Measurements from ENCODE around the gene SORCS2. TPM values are rescaled to one million over a fixed set of nuclear protein-coding genes. Genes with fewer than 3 reads are reported as not detected.

The SORCS2 gene
- total and polyA plus RNA-seq, 4 donors = 0.05 to 8.4 (median 1.8) TPM

DNA sequence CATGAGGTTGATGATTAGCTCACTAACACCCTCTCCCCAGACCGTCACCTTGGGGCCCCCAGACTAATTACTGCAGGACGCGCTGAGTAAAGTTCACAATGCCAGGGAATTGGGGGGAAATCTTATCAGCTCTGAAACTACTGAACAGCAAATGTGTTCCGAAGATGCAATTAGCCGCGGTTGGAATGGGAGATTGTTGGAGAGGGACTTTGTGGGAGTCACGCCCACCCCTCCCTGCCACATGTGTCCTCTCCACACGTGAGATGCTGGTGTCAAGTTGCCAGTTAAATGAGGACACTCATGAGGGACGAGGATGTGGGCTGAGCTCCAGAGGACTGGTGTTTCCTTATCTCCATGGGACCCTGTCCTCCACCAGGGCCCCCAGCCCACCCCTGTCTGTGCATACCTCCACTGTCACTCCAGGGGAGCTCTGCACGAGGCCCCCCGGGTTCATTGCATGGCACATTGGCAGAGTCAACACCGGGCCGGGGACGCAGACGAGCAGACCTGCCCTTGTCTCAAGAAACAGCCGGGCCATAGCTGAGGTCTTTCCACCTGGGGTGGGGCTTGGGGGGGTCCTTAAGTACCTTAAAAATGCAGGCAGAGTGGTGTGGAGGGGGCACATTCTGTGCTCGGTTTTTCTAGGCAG, 417.8 kb downstream of the SORCS2 start:
- intact Hi-C loops (cut with DNase I) = no loop called here
- Histone ChIP-seq H3K36me3 (ENCODE audit: control insufficient read depth in 1 of 2, insufficient read depth in 2 of 2, low read length in 1 of 2) (no peaks in the 10 kb centered on the region), H3K27me3 (ENCODE audit: control insufficient read depth in 1 of 2, insufficient read depth in 2 of 2, low read length in 1 of 2) (no peaks in the 10 kb centered on the region), H3K9me3 (ENCODE audit: control insufficient read depth, low read length) (peaks cover under 1% of the 10 kb centered on the region), H3K27ac (ENCODE audit: low read depth in 1 of 2, low read length in 2 of 2) (no peak overlapping the region), H3K4me3 (ENCODE audit: low read length in 2 of 2) (no peak overlapping the region), H3K4me1 (ENCODE audit: control insufficient read depth in 1 of 2, insufficient read depth in 2 of 2, low read length in 2 of 2) (no peaks in the 10 kb centered on the region)
- DNase-seq (no peak), ATAC-seq (ENCODE audit: low FRiP score) (no peak)
- WGBS, 2 donors = 71 to 76% methylated on average over 17 of the region's 17 CpGs

DNA sequence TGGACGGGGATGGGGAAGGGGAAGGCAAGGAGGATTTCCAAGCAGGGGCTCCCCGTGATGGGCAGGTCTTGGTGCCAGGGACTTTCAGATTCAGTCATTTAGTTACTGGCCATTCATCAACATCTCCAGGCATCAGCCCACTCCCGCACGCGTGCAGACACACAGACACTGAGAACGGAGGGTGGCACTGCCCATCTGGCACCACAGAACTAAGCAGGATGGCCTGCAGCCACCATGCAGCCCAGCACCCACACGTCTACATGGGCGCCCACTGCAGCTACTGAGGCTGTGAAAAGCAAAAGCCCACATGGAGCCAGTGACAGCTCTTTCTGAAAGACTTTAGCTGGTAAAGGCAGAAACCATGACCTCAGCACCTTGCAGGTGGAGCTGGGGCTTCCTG, 418.5 kb downstream of the SORCS2 start:
- Histone ChIP-seq H3K4me1 (ENCODE audit: control insufficient read depth in 1 of 2, insufficient read depth in 2 of 2, low read length in 2 of 2) (no peaks in the 10 kb centered on the region), H3K9me3 (ENCODE audit: control insufficient read depth, low read length) (no peaks in the 10 kb centered on the region), H3K27ac (ENCODE audit: low read depth in 1 of 2, low read length in 2 of 2) (no peak overlapping the region), H3K27me3 (ENCODE audit: control insufficient read depth in 1 of 2, insufficient read depth in 2 of 2, low read length in 1 of 2) (no peaks in the 10 kb centered on the region), H3K36me3 (ENCODE audit: control insufficient read depth in 1 of 2, insufficient read depth in 2 of 2, low read length in 1 of 2) (no peaks in the 10 kb centered on the region), H3K4me3 (ENCODE audit: low read length in 2 of 2) (no peak overlapping the region)
- 81 to 86% methylated on average over 8 of the region's 8 CpGs for WGBS, 2 donors
- DNase-seq (no peak), ATAC-seq (ENCODE audit: low FRiP score) (no peak)
- intact Hi-C loops (cut with DNase I) = no loop called here

DNA sequence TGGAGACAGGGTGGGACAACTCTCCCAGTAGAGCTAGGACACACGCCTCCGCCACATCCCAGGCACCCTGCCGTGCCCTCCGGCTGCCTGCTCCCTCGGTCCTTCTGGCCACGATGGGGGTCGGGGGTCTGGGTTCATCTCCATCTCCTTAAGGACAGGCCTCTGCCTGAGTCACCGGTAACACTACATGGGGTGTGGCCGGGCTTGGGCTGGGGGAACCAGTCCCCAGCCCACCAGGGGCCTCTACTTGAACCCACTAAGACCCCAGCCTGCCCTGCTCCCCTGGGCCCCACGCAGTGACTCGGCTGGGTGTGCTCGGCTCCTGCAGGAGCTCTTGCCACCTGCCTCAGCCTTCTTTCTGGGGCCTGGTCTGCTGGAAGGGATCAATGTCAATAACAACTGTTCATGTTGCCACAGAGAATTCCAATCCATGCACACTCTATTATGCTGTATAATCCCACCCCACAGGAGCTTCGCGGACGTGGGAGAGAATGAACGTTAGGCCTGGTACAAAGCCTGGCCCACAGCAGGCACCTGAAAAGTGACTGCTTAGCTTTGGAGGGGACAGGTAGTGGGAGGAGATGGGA, 420.1 kb downstream of the SORCS2 start:
- DNase-seq = no peak
- intact Hi-C loops (cut with DNase I) = no loop called here
- H3K9me3 ChIP-seq (ENCODE audit: control insufficient read depth, low read length) = no peaks in the 10 kb centered on the region
- H3K27me3 ChIP-seq (ENCODE audit: control insufficient read depth in 1 of 2, insufficient read depth in 2 of 2, low read length in 1 of 2) = no peaks in the 10 kb centered on the region
- H3K4me1 ChIP-seq (ENCODE audit: control insufficient read depth in 1 of 2, insufficient read depth in 2 of 2, low read length in 2 of 2) = no peaks in the 10 kb centered on the region
- no peak overlapping the region for H3K27ac ChIP-seq (ENCODE audit: low read depth in 1 of 2, low read length in 2 of 2)
- 93 to 95% methylated on average over 16 of the region's 16 CpGs for WGBS, 2 donors
- H3K36me3 ChIP-seq (ENCODE audit: control insufficient read depth in 1 of 2, insufficient read depth in 2 of 2, low read length in 1 of 2) = no peaks in the 10 kb centered on the region
- no peak overlapping the region for H3K4me3 ChIP-seq (ENCODE audit: low read length in 2 of 2)
- no peak for ATAC-seq (ENCODE audit: low FRiP score)

DNA sequence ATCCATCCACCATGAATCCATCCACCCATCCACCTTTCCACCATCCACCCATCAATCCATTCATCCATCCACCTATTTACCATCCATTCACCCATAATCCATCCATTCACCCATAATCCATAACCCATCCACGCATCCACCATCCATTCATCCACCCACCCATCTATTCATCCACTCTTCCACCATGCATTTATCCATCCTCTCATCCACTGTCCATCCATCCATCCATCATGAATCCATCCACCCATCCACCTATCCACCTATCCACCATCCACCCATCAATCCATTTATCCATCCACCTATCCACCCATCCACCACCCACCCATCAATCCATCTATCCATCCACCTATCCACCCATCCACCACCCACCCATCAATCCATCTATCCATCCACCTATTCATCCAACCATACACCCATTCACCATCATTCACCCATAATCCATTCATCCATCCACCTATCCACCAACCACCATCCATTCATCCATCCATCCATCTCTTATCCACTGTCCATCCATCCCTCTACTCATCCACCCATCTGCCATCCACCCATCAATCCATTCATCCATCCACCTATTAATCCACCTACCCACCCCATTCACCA, 422.1 kb downstream of the SORCS2 start:
- intact Hi-C loops (cut with DNase I) = no loop called here
- 96 to 97% methylated on average over 1 of the region's 1 CpG for WGBS, 2 donors
- Histone ChIP-seq H3K4me3 (ENCODE audit: low read length in 2 of 2) (no peak overlapping the region), H3K36me3 (ENCODE audit: control insufficient read depth in 1 of 2, insufficient read depth in 2 of 2, low read length in 1 of 2) (no peaks in the 10 kb centered on the region), H3K27ac (ENCODE audit: low read depth in 1 of 2, low read length in 2 of 2) (no peak overlapping the region), H3K4me1 (ENCODE audit: control insufficient read depth in 1 of 2, insufficient read depth in 2 of 2, low read length in 2 of 2) (no peaks in the 10 kb centered on the region), H3K27me3 (ENCODE audit: control insufficient read depth in 1 of 2, insufficient read depth in 2 of 2, low read length in 1 of 2) (no peaks in the 10 kb centered on the region), H3K9me3 (ENCODE audit: control insufficient read depth, low read length) (no peaks in the 10 kb centered on the region)
- DNase-seq = no peak
- no peak for ATAC-seq (ENCODE audit: low FRiP score)

DNA sequence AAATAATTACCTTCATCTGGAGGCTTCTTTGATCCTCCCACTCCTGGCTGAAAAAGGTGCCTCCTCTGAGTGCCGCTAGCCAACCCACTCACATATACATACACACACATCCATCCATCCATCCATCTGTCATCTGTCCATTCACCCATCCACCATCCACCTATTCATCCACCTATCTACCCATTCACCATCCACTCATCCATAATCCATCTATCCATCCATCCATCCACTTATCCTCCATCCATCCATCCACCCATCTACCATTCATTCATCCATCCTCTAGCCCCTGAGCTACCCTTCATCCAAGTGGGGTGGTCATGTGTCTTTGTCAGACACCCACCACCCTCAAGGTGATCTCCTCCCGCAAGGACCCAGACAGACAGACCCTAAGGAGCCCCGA, 423.9 kb downstream of the SORCS2 start:
- WGBS, 2 donors = 91 to 97% methylated on average over 3 of the region's 3 CpGs
- intact Hi-C loops (cut with DNase I) = no loop called here
- no peak for ATAC-seq (ENCODE audit: low FRiP score)

DNA sequence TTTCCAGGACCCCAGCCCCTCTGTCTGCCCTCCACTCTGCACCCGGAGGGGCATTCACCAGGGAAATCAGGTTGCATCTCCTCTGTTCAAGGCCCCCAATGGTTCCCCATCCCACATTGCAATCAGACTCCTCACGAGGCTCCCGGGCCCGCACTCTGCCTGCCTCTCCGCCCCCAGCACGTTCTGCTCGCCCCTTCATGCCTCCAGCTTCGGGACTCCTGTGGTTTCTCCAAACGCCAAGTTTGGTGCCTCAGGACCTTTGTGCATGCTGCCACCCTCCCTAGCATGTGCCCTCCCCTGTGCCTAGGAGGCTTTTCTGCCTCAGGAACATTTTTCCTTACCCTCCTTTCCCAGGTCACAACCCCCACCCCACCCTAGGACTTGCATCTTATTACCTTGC, 426.0 kb downstream of the SORCS2 start:
- no peak for ATAC-seq (ENCODE audit: low FRiP score)
- H3K4me3 ChIP-seq (ENCODE audit: low read length in 2 of 2) = no peak overlapping the region
- H3K36me3 ChIP-seq (ENCODE audit: control insufficient read depth in 1 of 2, insufficient read depth in 2 of 2, low read length in 1 of 2) = no peaks in the 10 kb centered on the region
- intact Hi-C loops (cut with DNase I) = no loop called here
- no peaks in the 10 kb centered on the region for H3K9me3 ChIP-seq (ENCODE audit: control insufficient read depth, low read length)
- no peak for DNase-seq
- H3K27me3 ChIP-seq (ENCODE audit: control insufficient read depth in 1 of 2, insufficient read depth in 2 of 2, low read length in 1 of 2) = no peaks in the 10 kb centered on the region
- H3K4me1 ChIP-seq (ENCODE audit: control insufficient read depth in 1 of 2, insufficient read depth in 2 of 2, low read length in 2 of 2) = no peaks in the 10 kb centered on the region
- no peak overlapping the region for H3K27ac ChIP-seq (ENCODE audit: low read depth in 1 of 2, low read length in 2 of 2)
- WGBS, 2 donors = 77 to 82% methylated on average over 9 of the region's 9 CpGs

More for the DNA sequence above, 423.9 kb downstream of the SORCS2 start:
- H3K27me3 ChIP-seq (ENCODE audit: control insufficient read depth in 1 of 2, insufficient read depth in 2 of 2, low read length in 1 of 2) = no peaks in the 10 kb centered on the region
- no peak for DNase-seq
- H3K4me1 ChIP-seq (ENCODE audit: control insufficient read depth in 1 of 2, insufficient read depth in 2 of 2, low read length in 2 of 2) = no peaks in the 10 kb centered on the region
- H3K4me3 ChIP-seq (ENCODE audit: low read length in 2 of 2) = no peak overlapping the region
- H3K9me3 ChIP-seq (ENCODE audit: control insufficient read depth, low read length) = no peaks in the 10 kb centered on the region
- no peaks in the 10 kb centered on the region for H3K36me3 ChIP-seq (ENCODE audit: control insufficient read depth in 1 of 2, insufficient read depth in 2 of 2, low read length in 1 of 2)
- H3K27ac ChIP-seq (ENCODE audit: low read depth in 1 of 2, low read length in 2 of 2) = no peak overlapping the region

DNA sequence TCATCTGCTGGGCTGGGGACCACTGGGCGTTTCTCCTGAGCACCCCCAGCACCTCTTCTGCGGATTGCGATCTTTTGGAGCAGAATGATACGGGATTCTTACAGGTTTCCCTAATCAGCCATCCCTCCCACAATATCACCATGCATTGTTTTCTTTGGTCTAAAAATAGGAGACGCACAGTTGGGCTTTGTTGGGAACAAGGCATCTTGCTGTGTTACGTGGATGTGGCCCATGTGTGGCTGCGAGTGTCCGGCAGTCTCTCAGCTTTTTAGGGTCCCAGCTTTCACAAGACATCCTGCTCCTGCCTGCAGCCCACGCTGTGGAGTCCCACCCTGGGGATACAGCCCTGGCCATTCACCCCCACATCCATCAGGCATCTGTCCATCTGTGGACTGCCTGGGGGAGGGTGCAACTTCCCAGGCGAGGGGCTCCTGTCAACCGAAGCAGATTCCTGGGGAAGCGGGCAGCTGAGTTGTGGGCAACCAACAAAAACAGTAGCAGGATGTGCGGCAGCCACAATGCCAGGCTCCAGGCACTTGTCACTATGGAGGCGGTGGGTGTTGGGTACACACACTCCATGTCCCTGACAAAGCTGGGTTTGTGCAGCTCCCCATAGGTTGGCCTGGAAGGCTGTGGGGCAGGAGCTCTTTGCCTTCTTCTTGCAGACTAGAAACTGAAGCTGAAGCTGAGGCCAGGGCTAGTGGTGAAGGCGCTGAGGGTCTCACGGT, 427.9 kb downstream of the SORCS2 start:
- ATAC-seq (ENCODE audit: low FRiP score) = no peak
- WGBS, 2 donors = 23 to 28% methylated on average over 16 of the region's 16 CpGs

DNA sequence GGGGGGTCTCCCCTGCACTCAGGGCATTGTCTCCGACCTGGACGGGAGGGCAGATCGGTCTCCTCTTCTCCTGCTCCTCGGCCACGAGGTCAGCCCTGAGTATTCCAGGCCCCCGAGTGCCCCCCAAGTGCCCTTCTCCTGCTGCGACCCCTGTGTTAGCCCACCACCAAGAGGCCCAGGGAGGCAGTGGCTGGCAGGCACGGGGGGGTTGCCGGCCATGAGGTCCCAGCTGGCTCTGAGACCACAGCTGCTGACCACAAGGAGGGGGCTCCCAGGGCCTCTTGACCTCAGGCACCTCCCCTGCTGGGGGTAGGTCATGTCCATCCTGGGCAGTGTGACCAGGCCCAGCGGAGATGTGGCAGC, 428.5 kb downstream of the SORCS2 start:
- Histone ChIP-seq H3K27ac (ENCODE audit: low read depth in 1 of 2, low read length in 2 of 2) (no peak overlapping the region), H3K4me3 (ENCODE audit: low read length in 2 of 2) (no peak overlapping the region), H3K36me3 (ENCODE audit: control insufficient read depth in 1 of 2, insufficient read depth in 2 of 2, low read length in 1 of 2) (no peaks in the 10 kb centered on the region), H3K4me1 (ENCODE audit: control insufficient read depth in 1 of 2, insufficient read depth in 2 of 2, low read length in 2 of 2) (no peaks in the 10 kb centered on the region), H3K27me3 (ENCODE audit: control insufficient read depth in 1 of 2, insufficient read depth in 2 of 2, low read length in 1 of 2) (no peaks in the 10 kb centered on the region), H3K9me3 (ENCODE audit: control insufficient read depth, low read length) (no peaks in the 10 kb centered on the region)
- DNase-seq (no peak), ATAC-seq (ENCODE audit: low FRiP score) (no peak)
- 84% methylated on average over 10 of the region's 10 CpGs for WGBS, 2 donors
- intact Hi-C loops (cut with DNase I) = no loop called here

More for the DNA sequence above, 427.9 kb downstream of the SORCS2 start:
- Histone ChIP-seq H3K9me3 (ENCODE audit: control insufficient read depth, low read length) (no peaks in the 10 kb centered on the region), H3K36me3 (ENCODE audit: control insufficient read depth in 1 of 2, insufficient read depth in 2 of 2, low read length in 1 of 2) (no peaks in the 10 kb centered on the region), H3K27ac (ENCODE audit: low read depth in 1 of 2, low read length in 2 of 2) (no peak overlapping the region), H3K4me3 (ENCODE audit: low read length in 2 of 2) (no peak overlapping the region), H3K4me1 (ENCODE audit: control insufficient read depth in 1 of 2, insufficient read depth in 2 of 2, low read length in 2 of 2) (no peaks in the 10 kb centered on the region), H3K27me3 (ENCODE audit: control insufficient read depth in 1 of 2, insufficient read depth in 2 of 2, low read length in 1 of 2) (no peaks in the 10 kb centered on the region)
- intact Hi-C loops (cut with DNase I) = no loop called here
- DNase-seq = no peak

Data from aorta (tissue), 5 donors.